Measurements from ENCODE around the gene SLC16A14.

Gene SLC16A14

DNA sequence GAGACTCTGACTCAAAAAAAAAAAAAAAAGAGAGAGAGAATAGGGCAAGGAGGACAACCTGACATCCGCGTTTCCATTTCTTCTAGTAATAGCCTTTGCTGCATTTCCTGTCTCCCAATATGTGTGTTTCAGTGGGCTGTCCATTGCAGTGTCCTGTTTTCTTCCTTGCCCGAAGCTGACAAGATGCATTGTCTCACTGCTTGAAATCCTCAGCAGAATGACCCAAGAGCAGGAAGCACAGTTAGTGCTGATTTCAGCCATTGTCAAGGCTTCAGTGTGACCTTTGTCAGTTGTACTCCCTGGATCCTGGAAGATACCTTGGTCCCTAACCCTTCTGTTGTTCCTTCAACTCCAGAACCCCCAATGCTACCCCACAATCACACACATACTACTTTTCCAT, 71.2 kb downstream of the SLC16A14 start:
- TF ChIP-seq EZH2phosphoT487 (IDR thresholded peaks at IDR 0.05; ENCODE audit: borderline replicate concordance, low read length), result no peak
- TF ChIP-seq, protein P1, sequence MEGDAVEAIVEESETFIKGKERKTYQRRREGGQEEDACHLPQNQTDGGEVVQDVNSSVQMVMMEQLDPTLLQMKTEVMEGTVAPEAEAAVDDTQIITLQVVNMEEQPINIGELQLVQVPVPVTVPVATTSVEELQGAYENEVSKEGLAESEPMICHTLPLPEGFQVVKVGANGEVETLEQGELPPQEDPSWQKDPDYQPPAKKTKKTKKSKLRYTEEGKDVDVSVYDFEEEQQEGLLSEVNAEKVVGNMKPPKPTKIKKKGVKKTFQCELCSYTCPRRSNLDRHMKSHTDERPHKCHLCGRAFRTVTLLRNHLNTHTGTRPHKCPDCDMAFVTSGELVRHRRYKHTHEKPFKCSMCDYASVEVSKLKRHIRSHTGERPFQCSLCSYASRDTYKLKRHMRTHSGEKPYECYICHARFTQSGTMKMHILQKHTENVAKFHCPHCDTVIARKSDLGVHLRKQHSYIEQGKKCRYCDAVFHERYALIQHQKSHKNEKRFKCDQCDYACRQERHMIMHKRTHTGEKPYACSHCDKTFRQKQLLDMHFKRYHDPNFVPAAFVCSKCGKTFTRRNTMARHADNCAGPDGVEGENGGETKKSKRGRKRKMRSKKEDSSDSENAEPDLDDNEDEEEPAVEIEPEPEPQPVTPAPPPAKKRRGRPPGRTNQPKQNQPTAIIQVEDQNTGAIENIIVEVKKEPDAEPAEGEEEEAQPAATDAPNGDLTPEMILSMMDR (IDR thresholded peaks at IDR 0.05; ENCODE audit: low read depth, low read length, poor library complexity, severe bottlenecking), result no peak
- Histone ChIP-seq H3F3A (ENCODE audit: control insufficient read depth, insufficient read depth) (no peaks in the 10 kb centered on the region), H3K27ac (ENCODE audit: low read depth, low read length) (no peak overlapping the region)

DNA sequence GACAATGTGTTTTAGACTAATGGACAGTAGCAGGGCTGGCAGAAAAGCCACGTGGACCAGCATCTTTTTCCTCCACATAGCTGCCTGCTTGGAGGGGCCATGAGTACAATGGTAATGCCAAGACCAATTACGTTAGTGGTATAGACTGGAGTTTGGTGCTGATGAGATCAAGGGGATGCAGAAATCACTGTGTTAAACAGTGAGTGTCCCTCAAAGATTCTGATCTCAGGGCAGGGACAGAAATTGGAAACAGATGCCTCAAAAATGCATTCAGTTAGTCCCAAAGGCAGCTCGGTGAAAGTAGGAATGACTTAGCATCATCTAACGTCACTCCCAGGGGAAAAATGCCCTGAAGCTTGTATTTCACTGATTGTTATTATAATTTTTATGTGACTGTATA, 72.4 kb downstream of the SLC16A14 start:
- H3F3A ChIP-seq (ENCODE audit: control insufficient read depth, insufficient read depth), result no peaks in the 10 kb centered on the region
- no peak for TF ChIP-seq EZH2phosphoT487 (IDR thresholded peaks at IDR 0.05; ENCODE audit: borderline replicate concordance, low read length)
- TF ChIP-seq, protein P1 (IDR thresholded peaks at IDR 0.05; ENCODE audit: low read depth, low read length, poor library complexity, severe bottlenecking), result no peak
- no peaks in the 10 kb centered on the region for H3K27me3 ChIP-seq (ENCODE audit: control insufficient read depth, low read length)
- no peaks in the 10 kb centered on the region; the same call in 1 of the 2 replicates for H3K4me1 ChIP-seq (ENCODE audit: control insufficient read depth, low read length)
- no peaks in the 10 kb centered on the region for H3K9me2 ChIP-seq (replicated peaks; ENCODE audit: control insufficient read depth, low read length)
- H3K27ac ChIP-seq (ENCODE audit: low read depth, low read length), result no peak overlapping the region
- no peaks in the 10 kb centered on the region for H4K20me1 ChIP-seq (ENCODE audit: control insufficient read depth, insufficient read depth, low read depth, low read length)
- H3K79me2 ChIP-seq (ENCODE audit: control insufficient read depth, low read length), result no peaks in the 10 kb centered on the region
- H3K4me3 ChIP-seq (ENCODE audit: low read length), result no peak overlapping the region
- no peaks in the 10 kb centered on the region for H3K36me3 ChIP-seq (ENCODE audit: control insufficient read depth, low read length)
- no peaks in the 10 kb centered on the region for H3K9me3 ChIP-seq (ENCODE audit: control insufficient read depth, insufficient read depth, low read length)
- H3K4me2 ChIP-seq (ENCODE audit: low read length), result no peak overlapping the region

More for the DNA sequence above, 71.2 kb downstream of the SLC16A14 start:
- Histone ChIP-seq H3K79me2 (ENCODE audit: control insufficient read depth, low read length) (no peaks in the 10 kb centered on the region), H3K9me3 (ENCODE audit: control insufficient read depth, insufficient read depth, low read length) (no peaks in the 10 kb centered on the region), H3K4me1 (ENCODE audit: control insufficient read depth, low read length) (no peaks in the 10 kb centered on the region; the same call in 1 of the 2 replicates), H3K4me3 (ENCODE audit: low read length) (no peak overlapping the region), H3K27me3 (ENCODE audit: control insufficient read depth, low read length) (no peaks in the 10 kb centered on the region), H3K36me3 (ENCODE audit: control insufficient read depth, low read length) (no peaks in the 10 kb centered on the region), H3K4me2 (ENCODE audit: low read length) (no peak overlapping the region), H3K9me2 (replicated peaks; ENCODE audit: control insufficient read depth, low read length) (no peaks in the 10 kb centered on the region), H4K20me1 (ENCODE audit: control insufficient read depth, insufficient read depth, low read depth, low read length) (no peaks in the 10 kb centered on the region)

DNA sequence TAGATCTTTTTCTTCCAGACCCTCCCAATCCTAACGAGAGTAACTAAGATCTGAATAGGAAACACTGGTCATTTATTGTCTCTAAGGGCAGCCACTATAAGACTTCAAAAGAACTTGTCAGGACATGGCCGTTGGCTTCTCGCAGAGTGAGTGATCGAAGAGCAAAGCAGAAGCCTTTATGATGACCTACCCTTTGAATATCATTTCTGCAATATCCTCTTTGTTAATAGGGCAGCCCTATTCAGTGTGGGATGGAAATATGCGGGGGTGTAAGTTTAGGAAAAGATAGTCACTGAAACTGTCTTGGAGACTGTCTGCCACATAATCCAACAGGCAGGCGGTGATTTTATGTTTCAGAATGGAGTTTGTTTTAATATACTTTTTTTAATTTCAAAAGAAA, 75.5 kb downstream of the SLC16A14 start:
- H3K36me3 ChIP-seq (ENCODE audit: control insufficient read depth, low read length), result no peaks in the 10 kb centered on the region
- TF ChIP-seq, protein P1 (IDR thresholded peaks at IDR 0.05; ENCODE audit: low read depth, low read length, poor library complexity, severe bottlenecking), result no peak
- no peak for TF ChIP-seq EZH2phosphoT487 (IDR thresholded peaks at IDR 0.05; ENCODE audit: borderline replicate concordance, low read length)
- no peak overlapping the region for H3K4me3 ChIP-seq (ENCODE audit: low read length)

More for the DNA sequence above, 75.5 kb downstream of the SLC16A14 start:
- no peak overlapping the region for H3K27ac ChIP-seq (ENCODE audit: low read depth, low read length)
- H4K20me1 ChIP-seq (ENCODE audit: control insufficient read depth, insufficient read depth, low read depth, low read length), result no peaks in the 10 kb centered on the region
- H3K79me2 ChIP-seq (ENCODE audit: control insufficient read depth, low read length), result no peaks in the 10 kb centered on the region
- no peaks in the 10 kb centered on the region; the same call in 1 of the 2 replicates for H3K4me1 ChIP-seq (ENCODE audit: control insufficient read depth, low read length)
- no peaks in the 10 kb centered on the region for H3K9me2 ChIP-seq (replicated peaks; ENCODE audit: control insufficient read depth, low read length)
- no peaks in the 10 kb centered on the region for H3K9me3 ChIP-seq (ENCODE audit: control insufficient read depth, insufficient read depth, low read length)
- no peaks in the 10 kb centered on the region for H3F3A ChIP-seq (ENCODE audit: control insufficient read depth, insufficient read depth)
- H3K4me2 ChIP-seq (ENCODE audit: low read length), result no peak overlapping the region
- no peaks in the 10 kb centered on the region for H3K27me3 ChIP-seq (ENCODE audit: control insufficient read depth, low read length)
